GM12874 (cell line): Measurements from ENCODE around the gene SLC50A1.

ENCODE experiments used
- CTCF ChIP-seq: IDR thresholded peaks from 2 replicates; pipeline ENCODE4 v1.5.1; 2011; ENCODE audit warnings: low read depth, mild to moderate bottlenecking, control low read depth, low read length, moderate library complexity; ENCODE audit not compliant: insufficient read depth

Gene SLC50A1

GRCh38 chr1:155135415-155136028, at the start of gene SLC50A1:
Gene SLC50A1, plus strand, starts transcription at chr1:155135852. Its CDS starts 60 bp downstream, at chr1:155135912.
- no peak for TF ChIP-seq CTCF

DNA sequence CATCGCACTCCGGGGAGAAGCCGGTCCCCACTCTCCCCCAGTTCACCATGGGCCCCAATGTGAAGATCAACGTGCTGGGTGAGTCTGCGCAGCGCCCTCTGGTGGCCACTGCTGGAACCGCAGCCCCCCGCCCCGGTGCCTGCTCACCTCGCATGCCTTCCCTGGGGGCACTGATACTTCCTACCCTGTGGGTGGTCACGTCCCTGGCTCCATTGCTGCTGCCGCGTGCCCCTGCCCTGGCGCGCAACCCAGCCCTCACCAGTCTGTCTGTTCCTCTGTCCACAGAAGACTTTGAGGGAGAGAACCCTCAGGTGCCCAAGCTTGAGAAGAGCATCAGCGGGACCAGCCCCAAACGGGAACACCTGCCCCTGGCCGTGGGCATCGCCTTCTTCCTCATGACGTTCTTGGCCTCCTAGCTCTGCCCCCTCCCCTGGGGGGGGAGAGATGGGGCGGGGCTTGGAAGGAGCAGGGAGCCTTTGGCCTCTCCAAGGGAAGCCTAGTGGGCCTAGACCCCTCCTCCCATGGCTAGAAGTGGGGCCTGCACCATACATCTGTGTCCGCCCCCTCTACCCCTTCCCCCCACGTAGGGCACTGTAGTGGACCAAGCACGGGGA, 49.4 kb upstream of the SLC50A1 start:
- peak; percentile 99 for TF ChIP-seq CTCF

GRCh38 chr1:155086856-155087535, 48.7 kb upstream of the SLC50A1 start:
- 0 out of 2 replicates have a peak, but pooled peaks have one; percentile 9 for TF ChIP-seq CTCF

- peak; percentile 98 for TF ChIP-seq CTCF
Observed at GRCh38 chr1:155091071-155092051, 44.3 kb upstream of the SLC50A1 start.

DNA sequence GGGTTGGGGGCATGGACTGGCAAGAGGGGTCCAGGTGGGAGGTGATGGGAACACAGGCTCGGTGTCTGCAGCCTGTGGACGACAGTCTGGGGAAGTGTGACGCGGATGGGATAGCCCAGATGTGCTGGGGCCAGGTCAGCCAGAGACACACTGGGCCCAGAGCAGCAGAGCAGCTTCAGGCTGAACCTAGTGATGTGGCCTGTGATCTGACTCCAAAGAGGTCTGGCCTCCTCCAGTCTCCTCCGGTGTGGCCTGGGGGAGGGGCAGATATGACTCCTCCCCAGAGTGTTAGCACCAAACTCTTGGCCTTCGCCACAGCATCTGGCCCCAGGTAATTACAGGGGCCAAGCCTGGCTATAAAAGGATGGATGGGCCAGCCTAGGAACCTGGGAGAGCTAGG, 43.5 kb upstream of the SLC50A1 start:
- no peak for TF ChIP-seq CTCF

DNA sequence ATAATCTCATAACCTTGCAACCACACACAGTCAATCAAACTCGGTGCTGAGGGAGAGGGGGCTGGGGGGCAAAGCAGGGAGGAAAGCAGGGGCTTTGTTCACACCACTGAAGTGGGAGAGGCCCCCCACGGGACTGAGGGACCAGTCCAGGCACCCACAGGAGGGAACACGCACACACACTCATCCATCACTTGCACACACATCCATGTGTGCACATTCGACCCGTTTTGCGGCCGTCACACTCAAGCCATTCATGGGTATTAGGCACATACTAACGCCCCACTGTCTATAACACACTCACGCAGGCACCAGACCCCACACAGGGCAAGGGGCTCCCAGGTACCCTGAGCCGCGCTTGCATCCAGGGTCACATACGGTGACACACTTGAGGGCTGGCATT, 43.0 kb upstream of the SLC50A1 start:
- TF ChIP-seq CTCF, result no peak
